GM19324 (cell line): ENCODE results near the gene PCCA.

Source experiments
- ATAC-seq: cut with Tn5 transposase; IDR thresholded peaks from one replicate; pipeline ENCODE4 v1.9.1; 2021; ENCODE audit warnings: mild to moderate bottlenecking, moderate library complexity; ENCODE audit not compliant: unreplicated experiment, low FRiP score

The PCCA gene

GRCh38 chr13:100392709-100393630 is 304.1 kb downstream of the PCCA start:
- ATAC-seq = no peak

GRCh38 chr13:100394005-100394695 is 305.3 kb downstream of the PCCA start:
- ATAC-seq = peak; percentile 96

GRCh38 chr13:100395698-100396373 is 306.9 kb downstream of the PCCA start:
- no peak for ATAC-seq

GRCh38 chr13:100396776-100397175 is 307.9 kb downstream of the PCCA start:
- ATAC-seq = no peak

- ATAC-seq = no peak
Measured at GRCh38 chr13:100397627-100398026, 308.7 kb downstream of the PCCA start.

GRCh38 chr13:100398360-100398759 is 309.5 kb downstream of the PCCA start:
- no peak for ATAC-seq

- no peak for ATAC-seq
Measured at GRCh38 chr13:100399455-100399854, 310.6 kb downstream of the PCCA start.

- ATAC-seq = no peak
Measured at GRCh38 chr13:100403675-100404074, 314.8 kb downstream of the PCCA start.

- no peak for ATAC-seq
Measured at GRCh38 chr13:100409132-100409531, 320.2 kb downstream of the PCCA start.

- no peak for ATAC-seq
Measured at GRCh38 chr13:100423375-100423774, 334.5 kb downstream of the PCCA start.

- ATAC-seq = no peak
Measured at GRCh38 chr13:100428986-100429385, 340.1 kb downstream of the PCCA start.

GRCh38 chr13:100432611-100433010 is 343.7 kb downstream of the PCCA start:
- ATAC-seq = no peak

- ATAC-seq = peak; percentile 23
Measured at GRCh38 chr13:100433475-100433874, 344.6 kb downstream of the PCCA start.

- peak; percentile 73 for ATAC-seq
Measured at GRCh38 chr13:100434010-100434763, 345.3 kb downstream of the PCCA start.

GRCh38 chr13:100436099-100436498 is 347.2 kb downstream of the PCCA start:
- ATAC-seq = no peak

GRCh38 chr13:100438059-100438788 is 349.3 kb downstream of the PCCA start:
- no peak for ATAC-seq

- ATAC-seq = no peak
Measured at GRCh38 chr13:100439247-100439970, 350.5 kb downstream of the PCCA start.

- ATAC-seq = no peak
Measured at GRCh38 chr13:100440751-100441425, 352.0 kb downstream of the PCCA start.
